D721Med (cell line): ENCODE results near the gene GOPC.
"Not testable (repeated sequence)": the region's sequence is repeated elsewhere in the genome, so short reads cannot be mapped to it uniquely, and the experiment has no call there.

Source experiments
- DNase-seq: peaks from one replicate; pipeline ENCODE4 v3.0.0; 2011; ENCODE audit warnings: low spot score; ENCODE audit not compliant: insufficient read length
- FAIRE-seq: peaks from 2 replicates; lab custom pipeline; 2011; peaks lifted over from hg19 to GRCh38; lab: Jason Lieb, UNC
- TF ChIP-seq, protein P1 (sequence below): IDR thresholded peaks from 2 replicates; pipeline ENCODE4 v1.5.1; 2012; ENCODE audit warnings: mild to moderate bottlenecking, control low read depth; ENCODE audit not compliant: insufficient read depth; ENCODE audit errors: missing control alignments

The GOPC gene

DNA sequence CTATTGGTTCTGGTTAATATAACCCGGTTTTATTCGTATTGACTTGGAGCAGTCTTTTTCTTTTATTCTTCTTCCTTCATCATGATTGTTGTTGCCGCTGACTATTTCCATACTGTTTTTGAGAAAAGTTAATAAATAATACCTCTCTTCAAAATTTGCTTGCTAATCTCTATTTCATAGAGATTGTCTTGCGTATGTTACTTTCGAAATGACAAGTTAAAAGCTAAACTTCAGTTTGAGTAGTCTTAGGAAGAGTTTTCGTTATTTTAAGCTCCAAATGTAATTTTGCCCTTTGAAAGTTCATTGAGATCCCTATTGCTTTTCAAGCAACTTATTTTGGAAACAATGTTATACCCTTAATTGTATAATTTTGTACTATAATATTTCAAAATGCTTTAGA, 83.4 kb downstream of the GOPC start:
- no peak for FAIRE-seq
- TF ChIP-seq, protein P1, sequence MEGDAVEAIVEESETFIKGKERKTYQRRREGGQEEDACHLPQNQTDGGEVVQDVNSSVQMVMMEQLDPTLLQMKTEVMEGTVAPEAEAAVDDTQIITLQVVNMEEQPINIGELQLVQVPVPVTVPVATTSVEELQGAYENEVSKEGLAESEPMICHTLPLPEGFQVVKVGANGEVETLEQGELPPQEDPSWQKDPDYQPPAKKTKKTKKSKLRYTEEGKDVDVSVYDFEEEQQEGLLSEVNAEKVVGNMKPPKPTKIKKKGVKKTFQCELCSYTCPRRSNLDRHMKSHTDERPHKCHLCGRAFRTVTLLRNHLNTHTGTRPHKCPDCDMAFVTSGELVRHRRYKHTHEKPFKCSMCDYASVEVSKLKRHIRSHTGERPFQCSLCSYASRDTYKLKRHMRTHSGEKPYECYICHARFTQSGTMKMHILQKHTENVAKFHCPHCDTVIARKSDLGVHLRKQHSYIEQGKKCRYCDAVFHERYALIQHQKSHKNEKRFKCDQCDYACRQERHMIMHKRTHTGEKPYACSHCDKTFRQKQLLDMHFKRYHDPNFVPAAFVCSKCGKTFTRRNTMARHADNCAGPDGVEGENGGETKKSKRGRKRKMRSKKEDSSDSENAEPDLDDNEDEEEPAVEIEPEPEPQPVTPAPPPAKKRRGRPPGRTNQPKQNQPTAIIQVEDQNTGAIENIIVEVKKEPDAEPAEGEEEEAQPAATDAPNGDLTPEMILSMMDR: no peak
- DNase-seq: no peak

DNA sequence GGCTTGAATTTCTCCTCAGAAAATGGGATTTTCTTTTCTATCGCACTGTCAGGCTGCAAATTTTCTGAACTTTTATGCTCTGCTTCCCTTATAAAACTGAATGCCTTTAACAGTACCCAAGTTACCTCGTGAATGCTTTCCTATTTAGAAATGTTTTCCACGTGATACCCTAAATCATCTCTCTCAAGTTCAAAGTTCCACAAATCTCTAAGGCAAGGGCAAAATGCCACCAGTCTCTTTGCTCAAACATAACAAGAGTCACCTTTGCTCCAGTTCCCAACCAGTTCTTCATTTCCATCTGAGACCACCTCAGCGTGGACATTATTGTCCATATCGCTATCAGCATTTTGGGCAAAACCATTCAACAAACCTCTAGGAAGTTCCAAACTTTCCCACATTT, 84.3 kb downstream of the GOPC start:
- DNase-seq, FAIRE-seq: not testable (repeated sequence)

DNA sequence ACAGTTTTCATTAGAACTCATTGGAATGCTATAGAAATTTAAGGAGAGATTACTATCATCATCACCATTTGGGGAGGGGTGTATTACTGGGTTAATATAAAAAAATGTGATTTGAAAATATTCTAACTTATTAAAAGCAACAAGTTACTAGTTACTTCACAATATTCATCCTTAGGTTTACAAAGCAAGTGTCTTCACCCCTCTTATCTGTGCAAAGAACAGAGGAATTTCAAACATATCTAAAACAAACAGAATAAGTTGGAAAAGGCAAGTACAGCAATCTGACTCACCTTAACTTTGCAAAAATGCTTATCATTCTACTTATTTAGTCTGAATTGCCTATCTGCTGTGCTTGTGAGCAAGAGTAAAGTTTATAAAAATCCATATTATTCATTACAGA, 87.0 kb downstream of the GOPC start:
- no peak for FAIRE-seq
- TF ChIP-seq, protein P1: no peak
- DNase-seq: no peak

DNA sequence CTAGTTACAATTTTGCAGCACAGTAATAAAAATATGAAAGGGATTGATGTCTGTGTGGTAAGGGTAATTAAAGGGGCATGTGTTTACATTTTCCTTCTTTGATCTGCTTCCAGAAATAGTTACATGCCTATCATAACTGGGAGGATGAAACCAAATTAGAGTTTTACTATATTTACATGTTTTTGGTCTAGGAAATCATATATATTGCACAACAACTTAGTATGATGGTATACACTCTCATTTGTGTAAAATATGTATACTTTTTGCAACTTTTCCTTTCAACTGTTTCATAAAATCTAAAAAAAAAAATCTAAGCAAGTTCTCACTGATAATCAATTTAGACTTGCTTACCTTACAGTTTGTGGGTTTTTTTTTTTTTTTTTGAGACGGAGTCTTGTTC, 87.7 kb downstream of the GOPC start:
- DNase-seq (no peak), FAIRE-seq (no peak)
- TF ChIP-seq, protein P1: no peak

DNA sequence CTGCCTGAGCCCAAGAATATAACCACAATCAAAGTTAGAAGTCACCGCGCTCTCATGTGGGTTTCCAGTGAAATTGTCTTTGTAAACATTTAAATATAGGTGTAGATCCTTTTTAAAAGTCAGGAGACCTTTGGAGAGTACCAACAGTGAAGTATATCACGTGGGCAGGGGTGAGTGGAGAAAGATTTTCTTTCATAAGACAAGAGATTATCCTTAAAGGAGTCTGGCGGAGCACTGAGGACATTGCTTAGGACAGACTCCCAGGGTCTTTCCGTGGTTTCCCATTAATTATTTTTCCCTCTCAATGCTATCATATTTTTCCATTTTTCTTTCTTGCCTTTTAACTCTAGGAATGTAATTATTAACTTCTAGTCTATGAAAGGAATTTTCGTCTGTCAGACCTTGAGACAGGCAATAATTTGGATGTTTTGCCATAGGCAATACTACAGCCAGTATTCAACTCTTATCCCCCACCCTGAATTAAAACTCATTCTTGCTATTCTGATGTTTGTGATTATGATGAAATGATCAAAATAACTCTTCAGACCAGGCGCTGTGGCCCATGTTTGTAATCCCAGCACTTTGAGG, 88.4 kb downstream of the GOPC start:
- TF ChIP-seq, protein P1: no peak
- no peak for FAIRE-seq
- no peak for DNase-seq

DNA sequence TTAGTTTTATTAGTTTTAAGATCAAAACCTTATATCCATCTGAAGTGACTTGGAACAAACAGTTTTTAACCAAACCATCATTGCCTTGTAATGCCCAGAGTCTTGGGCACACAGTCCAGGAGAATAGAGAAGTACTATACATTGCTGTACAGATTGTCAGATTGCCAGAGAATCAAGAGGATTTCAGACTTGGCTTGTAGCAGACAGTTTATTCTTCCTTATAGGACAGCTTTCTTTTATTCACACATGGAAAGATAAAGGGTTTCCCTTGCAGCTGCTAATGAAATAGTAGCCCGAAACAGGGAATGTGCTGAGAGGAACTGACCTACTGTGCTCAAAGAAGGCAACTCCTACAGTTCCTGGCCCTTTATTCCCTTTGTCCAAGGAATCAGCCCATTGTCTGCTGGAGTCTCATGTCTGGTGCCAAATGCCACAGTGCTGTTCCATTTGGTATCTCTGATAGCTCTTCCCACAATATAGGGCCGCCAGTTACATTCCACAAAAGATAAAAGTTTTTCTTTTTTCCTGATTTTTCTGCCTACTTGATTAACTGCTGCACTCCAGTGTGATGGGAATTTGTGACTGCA, 89.2 kb downstream of the GOPC start:
- FAIRE-seq (no peak), DNase-seq (no peak)
- TF ChIP-seq, protein P1: no peak

DNA sequence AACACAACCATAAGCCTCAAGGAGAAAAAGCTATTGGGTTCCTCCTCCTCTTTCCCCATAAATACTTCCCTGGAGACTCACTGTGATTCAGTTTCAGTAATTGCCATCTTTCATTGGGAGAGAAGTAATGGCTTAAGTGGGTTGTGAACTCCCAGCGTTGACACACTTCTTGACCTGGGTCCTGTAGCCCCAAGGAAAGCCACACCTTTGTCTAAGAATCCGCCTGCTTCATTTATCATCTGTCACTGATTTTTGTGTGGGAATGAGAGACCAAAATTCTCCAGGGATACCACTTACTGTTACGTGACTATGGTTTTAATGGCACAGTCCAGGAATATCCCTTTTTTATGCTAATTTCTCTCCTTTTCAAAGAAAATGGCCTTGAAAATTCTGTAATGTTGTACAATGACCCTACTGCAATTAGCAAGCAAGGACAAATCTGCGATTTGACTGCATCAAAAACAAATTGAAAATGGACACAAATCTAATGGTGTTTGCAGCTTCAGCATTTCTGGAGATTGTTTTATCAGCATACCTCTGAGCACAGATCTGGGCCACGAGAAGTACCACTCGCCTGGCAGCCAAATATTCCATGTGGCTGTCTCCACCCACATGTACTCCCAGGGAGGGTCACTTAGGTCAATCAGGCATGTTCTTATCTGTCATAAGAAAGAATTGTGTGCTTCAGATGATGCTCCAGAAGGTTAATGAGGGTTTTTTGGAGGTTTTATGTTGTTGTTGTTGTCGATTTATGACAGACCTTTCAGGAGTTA, 90.1 kb downstream of the GOPC start:
- TF ChIP-seq, protein P1: no peak
- FAIRE-seq (no peak), DNase-seq (no peak)
